ENCODE data around the gene GAS2L1.
A peak's percentile ranks its signal among the peaks of the same experiment; 100 is the strongest.

Gene GAS2L1

DNA sequence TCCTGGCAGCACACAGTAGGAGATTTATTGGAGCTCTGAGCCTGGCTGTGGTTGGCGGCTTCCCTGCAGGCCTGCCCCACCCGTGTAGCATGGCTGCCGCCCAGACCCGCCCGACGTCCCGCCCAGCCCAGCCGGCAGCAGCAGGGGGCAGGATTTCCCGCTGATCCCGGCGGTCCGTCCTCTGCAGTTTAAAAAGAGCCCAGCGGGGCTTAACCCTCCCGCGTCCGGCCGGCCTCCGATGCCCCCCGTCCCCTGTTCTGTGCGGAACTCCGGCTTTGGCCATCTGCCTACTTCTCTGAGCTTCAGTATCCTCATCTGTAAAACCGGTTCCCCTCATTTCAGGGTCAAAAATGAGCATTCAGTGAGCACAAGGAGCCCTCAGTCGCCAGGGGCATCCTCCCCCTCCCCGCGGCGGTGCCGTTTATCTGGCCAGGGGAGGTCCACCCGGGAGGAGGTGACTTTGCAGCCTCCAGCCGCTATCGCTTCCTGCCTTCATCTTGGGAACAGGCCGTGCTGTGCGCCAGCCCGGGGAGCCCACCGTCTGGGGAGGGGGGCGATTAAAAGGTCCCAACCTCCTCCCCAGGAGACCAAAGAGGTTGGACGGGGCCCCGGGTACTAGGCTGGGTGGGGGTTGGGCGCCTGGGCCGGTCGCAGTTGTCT is at the start of gene GAS2L1:
TSS of gene GAS2L1 (plus strand) at position 476 of the 660 bp plus-strand sequence. CDS start 1,456 bp downstream, outside the sequence.
- in situ Hi-C loops (cut with MboI; ENCODE audit: low pct_unique_long_range_greater_than_20kb, low sequenced_read_pairs) = no loop called here
- DNase-seq = peak; percentile 82

GRCh38 chr22:29257751-29258181 is 48.7 kb upstream of the GAS2L1 start:
- in situ Hi-C loops (cut with MboI; ENCODE audit: low pct_unique_long_range_greater_than_20kb, low sequenced_read_pairs) = no loop called here
- DNase-seq = no peak

DNA sequence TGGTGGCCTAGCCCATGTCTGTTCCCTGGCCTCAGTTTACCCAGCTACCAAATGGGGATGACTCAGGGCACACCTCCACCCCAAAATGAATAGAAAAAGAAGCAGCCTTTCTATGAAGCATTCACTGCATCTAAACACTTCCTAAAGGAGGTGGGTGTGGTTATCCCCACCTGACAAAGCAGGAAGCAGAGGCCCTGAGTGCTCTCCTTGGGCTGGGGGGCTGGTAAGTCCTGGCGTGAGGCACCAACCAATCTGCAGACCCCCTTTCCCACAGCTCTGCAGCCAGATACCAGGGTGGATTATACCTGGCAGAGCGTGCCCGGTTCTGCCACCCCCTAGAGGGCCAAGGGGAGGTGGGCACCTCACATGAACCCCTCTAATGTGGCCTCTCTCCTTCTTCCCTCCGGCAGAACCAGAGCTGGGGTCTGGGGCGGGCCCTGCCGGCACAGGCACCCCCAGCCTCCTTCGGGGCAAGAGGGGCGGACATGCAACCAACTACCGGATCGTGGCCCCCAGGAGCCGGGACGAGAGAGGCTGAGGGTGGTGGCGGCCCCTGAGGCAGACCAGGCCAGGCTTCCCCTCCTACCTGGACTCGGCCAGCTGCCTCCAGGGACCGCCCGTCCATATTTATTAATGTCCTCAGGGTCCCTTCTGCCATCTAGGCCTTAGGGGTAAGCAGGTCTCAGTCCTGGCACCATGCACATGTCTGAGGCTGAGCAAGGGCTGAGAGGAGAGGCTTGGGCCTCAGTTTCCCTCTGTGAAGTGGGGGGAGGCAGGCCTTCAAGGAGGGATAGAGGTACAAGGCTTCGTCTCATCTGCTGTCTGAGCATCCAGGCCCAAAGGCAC is 47.8 kb upstream of the GAS2L1 start:
- DNase-seq = no peak
- in situ Hi-C loops (cut with MboI; ENCODE audit: low pct_unique_long_range_greater_than_20kb, low sequenced_read_pairs) = no loop called here

DNA sequence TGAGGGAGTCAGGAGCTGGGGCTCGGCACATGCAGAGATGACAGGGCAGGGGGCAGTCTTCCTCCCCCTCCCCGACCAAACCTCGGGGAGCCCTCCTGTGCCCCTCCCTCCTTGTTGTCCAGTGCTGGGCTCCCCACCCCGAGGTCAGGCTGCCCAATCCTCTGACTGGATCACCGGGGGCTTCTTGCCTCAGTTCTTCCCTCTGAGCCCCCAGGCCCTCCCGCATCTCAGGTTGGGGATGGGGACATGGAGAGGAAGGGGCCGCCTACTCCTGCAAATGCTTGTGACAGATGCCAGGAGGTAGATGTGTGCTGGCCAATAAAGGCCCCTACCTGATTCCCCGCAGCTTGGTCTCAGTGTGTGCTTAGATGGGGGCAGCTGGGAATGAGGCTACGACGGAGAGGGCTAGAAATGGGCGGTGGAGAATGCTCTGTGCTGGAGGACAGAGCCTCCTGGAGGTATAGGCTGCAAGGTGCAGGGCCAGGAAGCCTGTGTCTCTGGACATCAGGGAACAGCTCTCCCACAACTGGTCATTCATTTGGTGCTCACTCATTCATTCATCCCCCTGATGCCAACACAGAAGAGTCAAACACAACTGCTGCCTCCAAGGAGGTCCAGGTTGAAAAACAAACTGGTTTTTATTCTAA is 47.1 kb upstream of the GAS2L1 start:
- no peak for DNase-seq
- in situ Hi-C loops (cut with MboI; ENCODE audit: low pct_unique_long_range_greater_than_20kb, low sequenced_read_pairs) = no loop called here

- in situ Hi-C loops (cut with MboI; ENCODE audit: low pct_unique_long_range_greater_than_20kb, low sequenced_read_pairs) = no loop called here
- no peak for DNase-seq
These were observed 46.4 kb upstream of the GAS2L1 start for GRCh38 chr22:29260031-29260560.

- no peak for DNase-seq
- in situ Hi-C loops (cut with MboI; ENCODE audit: low pct_unique_long_range_greater_than_20kb, low sequenced_read_pairs) = no loop called here
These were observed 45.7 kb upstream of the GAS2L1 start for GRCh38 chr22:29260601-29261315.

GRCh38 chr22:29263791-29264276 is 42.6 kb upstream of the GAS2L1 start:
- in situ Hi-C loops (cut with MboI; ENCODE audit: low pct_unique_long_range_greater_than_20kb, low sequenced_read_pairs) = no loop called here
- no peak for DNase-seq

GRCh38 chr22:29265305-29265704 is 41.1 kb upstream of the GAS2L1 start:
- in situ Hi-C loops (cut with MboI; ENCODE audit: low pct_unique_long_range_greater_than_20kb, low sequenced_read_pairs) = no loop called here
- DNase-seq = no peak

DNA sequence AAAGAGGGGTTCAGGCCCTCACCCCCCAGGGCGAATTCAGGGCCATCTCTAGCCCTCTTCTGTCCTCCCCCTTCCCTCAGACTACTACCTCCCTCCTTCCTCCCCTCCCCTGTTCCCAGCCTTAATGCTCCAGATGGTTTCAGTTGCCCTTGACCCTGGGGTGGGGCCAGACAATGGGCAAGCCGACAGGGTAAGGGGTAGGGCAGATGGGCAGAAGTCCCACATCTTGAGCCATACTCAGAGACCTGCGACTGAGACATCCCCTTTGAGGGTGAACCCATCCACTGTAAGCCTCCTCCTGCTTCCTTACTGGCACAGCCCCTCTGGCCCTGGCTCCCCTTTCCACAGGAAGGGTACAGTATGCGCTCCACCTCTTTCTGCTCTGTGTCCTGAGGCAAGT is 40.5 kb upstream of the GAS2L1 start:
- no peak for DNase-seq
- in situ Hi-C loops (cut with MboI; ENCODE audit: low pct_unique_long_range_greater_than_20kb, low sequenced_read_pairs) = no loop called here

DNA sequence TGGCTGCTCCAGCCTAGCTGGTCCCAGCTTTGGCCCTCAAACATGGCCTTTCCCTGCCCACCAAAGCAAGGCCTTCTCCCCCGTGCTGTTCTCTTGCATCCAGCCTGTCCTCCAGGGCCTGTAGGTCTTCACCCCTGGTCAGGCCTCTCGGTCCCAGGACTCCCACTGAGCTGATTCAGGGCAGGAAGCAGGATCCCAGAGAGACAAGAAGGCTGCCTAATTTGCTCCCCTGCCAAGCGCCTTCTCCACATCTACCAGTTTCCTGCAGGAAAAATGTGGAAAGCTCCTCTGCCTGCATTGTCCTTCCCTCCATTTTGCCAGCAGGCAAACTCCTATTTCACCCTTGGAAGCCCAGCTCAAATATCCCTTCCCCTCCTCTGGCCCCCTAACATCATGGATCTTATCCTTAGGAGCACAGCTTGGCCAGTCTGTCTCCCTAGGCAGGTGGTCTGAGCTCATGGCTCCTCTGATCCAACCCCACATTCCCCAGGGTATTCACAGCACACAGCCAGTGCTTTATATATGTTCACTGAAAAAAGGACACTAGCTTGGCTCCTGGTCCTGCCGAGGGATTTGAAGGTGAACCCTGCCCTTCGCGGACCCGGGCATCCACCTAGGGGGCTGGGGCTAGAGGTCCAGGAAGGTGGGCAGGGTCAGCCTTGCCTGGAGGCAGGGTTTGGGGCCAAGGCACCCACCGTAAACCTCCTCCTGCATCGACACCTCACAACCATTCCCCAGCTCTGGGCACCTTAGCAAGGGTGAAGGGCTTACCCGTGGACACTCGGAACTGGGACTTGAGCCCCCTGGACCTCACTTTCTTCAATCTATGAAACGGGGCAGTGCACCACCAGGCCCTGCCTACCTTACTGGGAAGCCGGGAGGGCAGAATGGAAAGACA is 39.6 kb upstream of the GAS2L1 start:
- DNase-seq = no peak
- in situ Hi-C loops (cut with MboI; ENCODE audit: low pct_unique_long_range_greater_than_20kb, low sequenced_read_pairs) = no loop called here

DNA sequence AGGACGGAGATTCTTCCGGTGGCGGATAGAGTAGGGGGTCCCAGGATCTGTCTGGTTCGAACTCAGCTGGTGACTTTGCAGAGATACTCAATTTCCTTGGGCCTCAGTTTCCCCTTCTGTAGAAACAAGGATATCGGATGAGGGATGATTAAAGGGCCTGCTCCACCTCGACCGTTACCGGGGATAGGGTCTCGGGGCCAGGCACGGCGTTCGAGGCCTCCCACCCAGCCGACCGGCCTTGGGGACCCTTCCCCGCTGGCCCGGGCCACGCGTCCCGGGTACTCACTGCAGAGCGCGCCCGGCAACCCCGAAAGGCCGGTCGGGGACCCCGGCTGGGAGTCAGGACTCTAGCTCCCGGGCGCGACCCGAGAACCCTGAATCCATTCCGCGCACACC is 39.0 kb upstream of the GAS2L1 start:
- in situ Hi-C loops (cut with MboI; ENCODE audit: low pct_unique_long_range_greater_than_20kb, low sequenced_read_pairs) = no loop called here
- peak; percentile 12 for DNase-seq

GRCh38 chr22:29267858-29268510 is 38.5 kb upstream of the GAS2L1 start, which contains the start of the genes EWSR1 and RHBDD3:
TSS of gene EWSR1 (plus strand) at chr22:29268268. CDS start at chr22:29268337, 69 bp downstream.
TSS of gene RHBDD3 (minus strand) at chr22:29267981. CDS start at chr22:29265626, 2,355 bp downstream.
- in situ Hi-C loops (cut with MboI; ENCODE audit: low pct_unique_long_range_greater_than_20kb, low sequenced_read_pairs) = no loop called here
- peak; percentile 93 for DNase-seq

DNA sequence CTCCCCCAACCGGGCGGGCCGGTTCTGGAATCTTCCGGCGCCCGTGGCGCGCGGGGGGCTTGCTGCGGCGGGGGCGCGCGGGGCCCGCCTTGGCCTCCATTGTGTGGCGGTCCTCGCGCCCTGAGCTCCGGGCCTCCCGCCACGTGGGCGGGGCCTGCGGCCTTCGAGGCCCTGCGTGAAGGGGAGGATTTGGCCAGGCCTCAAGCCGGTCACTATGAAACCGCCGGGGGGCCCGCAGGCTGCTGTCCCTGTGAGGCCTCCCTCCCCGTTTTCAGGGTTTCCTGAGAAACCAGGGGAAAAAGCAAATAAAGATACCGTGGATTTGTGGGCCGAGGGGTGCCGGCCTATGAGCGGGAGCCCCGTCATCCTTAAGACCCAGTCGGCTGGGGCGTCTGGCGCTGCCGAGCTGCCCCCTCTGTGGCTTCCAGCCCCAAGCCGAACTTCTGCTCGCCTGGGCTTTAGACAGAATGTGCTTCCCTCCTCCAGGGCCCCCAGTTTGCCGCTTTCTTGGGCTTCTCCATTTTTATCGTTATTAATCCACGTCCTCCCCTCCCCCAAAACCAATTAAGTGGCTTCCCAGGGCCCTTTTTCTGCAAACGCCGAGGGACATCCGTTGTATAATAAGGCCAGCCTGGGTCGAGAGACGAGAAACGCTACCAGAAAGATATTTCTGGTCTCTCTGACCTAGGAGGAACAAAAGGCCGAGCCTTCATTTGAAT is 37.8 kb upstream of the GAS2L1 start:
- in situ Hi-C loops (cut with MboI; ENCODE audit: low pct_unique_long_range_greater_than_20kb, low sequenced_read_pairs) = no loop called here
- peak; percentile 41 for DNase-seq

- DNase-seq = peak; percentile 13
- in situ Hi-C loops (cut with MboI; ENCODE audit: low pct_unique_long_range_greater_than_20kb, low sequenced_read_pairs) = no loop called here
These were observed 37.2 kb upstream of the GAS2L1 start for GRCh38 chr22:29269230-29269604.

DNA sequence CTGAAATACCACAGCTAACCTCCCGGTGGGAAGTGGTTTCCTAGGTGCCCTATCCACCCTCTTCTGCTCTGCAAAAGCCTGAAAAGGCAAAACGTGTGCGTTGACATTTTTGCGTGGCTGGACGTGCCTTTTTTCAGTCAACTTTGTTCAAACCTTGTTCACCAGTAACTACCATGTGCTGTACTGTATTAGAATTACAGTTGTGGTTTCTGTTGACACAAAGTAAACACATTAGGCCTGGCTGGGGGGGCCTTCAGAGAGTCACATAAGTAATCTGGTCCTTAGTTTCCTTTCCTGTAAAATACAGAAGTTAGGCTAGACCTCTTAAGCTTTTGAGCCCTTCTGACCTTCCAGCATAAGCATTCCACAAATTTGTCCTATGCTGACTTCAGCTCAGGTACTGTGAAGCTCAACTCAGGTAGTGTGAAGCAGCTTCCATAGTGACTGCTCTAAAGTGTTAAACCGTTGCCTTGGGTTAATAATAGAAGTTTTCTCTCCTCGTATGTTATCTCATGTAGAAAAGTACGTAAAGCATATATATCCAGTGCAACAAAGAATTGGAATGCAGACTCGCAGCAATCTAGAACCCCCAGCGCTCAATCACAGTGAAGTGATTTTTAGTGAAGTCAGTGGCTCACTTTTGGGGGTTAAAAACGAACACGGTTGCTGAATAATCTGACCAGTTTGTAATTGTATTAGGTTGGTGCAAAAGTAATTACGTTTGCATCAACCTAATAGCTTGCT is 36.5 kb upstream of the GAS2L1 start:
- DNase-seq = peak; percentile 15
- in situ Hi-C loops (cut with MboI; ENCODE audit: low pct_unique_long_range_greater_than_20kb, low sequenced_read_pairs) = no loop called here
